Measurements from ENCODE around the gene ALKBH8.
"Not testable (repeated sequence)": the region's sequence is repeated elsewhere in the genome, so short reads cannot be mapped to it uniquely, and the experiment has no call there.

ALKBH8 gene

DNA sequence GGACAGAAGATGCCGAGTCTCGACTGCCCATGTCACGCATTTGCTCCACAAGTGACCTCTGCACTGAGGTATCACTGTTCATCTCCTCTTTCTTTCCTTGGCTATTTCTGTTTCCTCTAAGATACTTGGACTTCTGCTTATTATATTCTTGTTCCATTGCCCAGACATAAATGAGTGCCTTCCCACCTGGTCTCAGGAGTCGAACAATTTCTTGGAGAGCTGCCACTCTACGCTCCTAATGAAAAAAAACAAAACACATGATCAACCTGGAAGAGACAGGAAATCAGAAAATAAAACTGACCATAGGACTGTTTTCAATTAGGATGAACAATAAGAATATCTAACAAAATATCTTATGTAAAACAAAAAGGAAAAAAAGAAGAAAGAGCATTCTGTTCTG lies 60.6 kb downstream of the ALKBH8 start:
- Histone ChIP-seq H3K4ac (ENCODE audit: low read depth in 1 of 2, low read length in 2 of 2) (no peak overlapping the region), H3K4me2 (ENCODE audit: low read length, poor library complexity, severe bottlenecking) (no peak overlapping the region), H3K9me3 (ENCODE audit: control insufficient read depth, low read length) (peaks cover 2% of the 10 kb centered on the region), H3K36me3 (ENCODE audit: control insufficient read depth in 1 of 2, insufficient read depth in 2 of 2, low read depth in 1 of 2, low read length in 2 of 2) (peaks cover 5 to 49% of the 10 kb centered on the region in 2 experiments), H3K4me1 (ENCODE audit: control insufficient read depth, insufficient read depth, low read depth, low read length) (no peaks in the 10 kb centered on the region), H3K79me1 (replicated peaks; ENCODE audit: low read length, poor library complexity, severe bottlenecking) (no peaks in the 10 kb centered on the region), H2BK15ac (ENCODE audit: low read depth, poor library complexity, severe bottlenecking) (no peak overlapping the region), H3K4me3 (ENCODE audit: insufficient read depth in 1 of 2, low read depth in 1 of 2, low read length in 2 of 2) (no peak overlapping the region), H3K27ac (ENCODE audit: low read length, poor library complexity, severe bottlenecking) (no peak overlapping the region), H2BK5ac (ENCODE audit: low read depth, low read length, poor library complexity, severe bottlenecking) (no peak overlapping the region), H2BK12ac (ENCODE audit: low read length in 2 of 2) (no peak overlapping the region), H4K8ac (ENCODE audit: low read length) (no peak overlapping the region), H2AFZ (ENCODE audit: low read depth, low read length) (no peak overlapping the region), H3K18ac (ENCODE audit: low read depth in 1 of 2, low read length in 2 of 2) (no peak overlapping the region), H2BK120ac (ENCODE audit: low read depth, low read length) (no peak overlapping the region), H4K91ac (ENCODE audit: low read length) (no peak overlapping the region), H3K27me3 (ENCODE audit: control insufficient read depth in 1 of 2, insufficient read depth in 1 of 2, low read length in 2 of 2) (no peaks in the 10 kb centered on the region), H3K23ac (ENCODE audit: low read length in 2 of 2) (no peak overlapping the region), H3K9ac (ENCODE audit: low read length) (no peak overlapping the region), H2AK5ac (ENCODE audit: low read length, severe bottlenecking) (no peak overlapping the region), H3K14ac (ENCODE audit: low read length in 2 of 2) (no peak overlapping the region)
- DNase-seq = no peak
- WGBS = 97% methylated on average over 4 of the region's 5 CpGs

DNA sequence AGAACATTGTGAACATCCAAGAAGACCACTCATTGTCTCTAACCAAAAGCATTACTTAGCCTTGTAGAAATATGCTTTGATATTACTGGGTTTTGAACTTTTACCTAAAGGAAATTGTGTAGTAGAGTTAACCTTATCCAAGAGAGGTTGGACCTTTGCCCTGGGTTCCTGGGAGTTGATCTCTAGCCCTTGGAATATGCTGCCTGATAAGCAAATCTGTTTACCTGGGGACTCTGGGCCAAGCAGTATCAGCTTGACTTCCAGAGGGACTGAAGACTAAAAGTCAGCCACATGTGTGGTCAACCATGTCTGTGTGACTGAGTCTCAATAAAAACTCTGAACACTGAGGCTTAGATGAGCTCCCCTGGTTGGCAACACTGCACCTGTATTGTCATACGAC lies 63.8 kb downstream of the ALKBH8 start:
- H3K9me3 ChIP-seq (ENCODE audit: control insufficient read depth, low read length) = peaks cover 2% of the 10 kb centered on the region
- no peaks in the 10 kb centered on the region for H3K27me3 ChIP-seq (ENCODE audit: control insufficient read depth in 1 of 2, insufficient read depth in 1 of 2, low read length in 2 of 2)
- H3K23ac ChIP-seq (ENCODE audit: low read length in 2 of 2) = no peak overlapping the region
- 94% methylated on average over 1 of the region's 1 CpG for WGBS
- no peak overlapping the region for H3K14ac ChIP-seq (ENCODE audit: low read length in 2 of 2)
- H2BK120ac ChIP-seq (ENCODE audit: low read depth, low read length) = no peak overlapping the region
- no peak overlapping the region for H2AFZ ChIP-seq (ENCODE audit: low read depth, low read length)
- H3K9ac ChIP-seq (ENCODE audit: low read length) = no peak overlapping the region
- H3K4me2 ChIP-seq (ENCODE audit: low read length, poor library complexity, severe bottlenecking) = no peak overlapping the region
- H3K36me3 ChIP-seq (ENCODE audit: control insufficient read depth in 1 of 2, insufficient read depth in 2 of 2, low read depth in 1 of 2, low read length in 2 of 2) = peaks cover 5 to 36% of the 10 kb centered on the region in 2 experiments
- H3K4ac ChIP-seq (ENCODE audit: low read depth in 1 of 2, low read length in 2 of 2) = no peak overlapping the region
- no peak overlapping the region for H3K27ac ChIP-seq (ENCODE audit: low read length, poor library complexity, severe bottlenecking)
- no peak overlapping the region for H2AK5ac ChIP-seq (ENCODE audit: low read length, severe bottlenecking)
- no peak overlapping the region for H2BK5ac ChIP-seq (ENCODE audit: low read depth, low read length, poor library complexity, severe bottlenecking)
- no peaks in the 10 kb centered on the region for H3K79me1 ChIP-seq (replicated peaks; ENCODE audit: low read length, poor library complexity, severe bottlenecking)
- H3K4me1 ChIP-seq (ENCODE audit: control insufficient read depth, insufficient read depth, low read depth, low read length) = no peaks in the 10 kb centered on the region
- H2BK15ac ChIP-seq (ENCODE audit: low read depth, poor library complexity, severe bottlenecking) = no peak overlapping the region
- H3K18ac ChIP-seq (ENCODE audit: low read depth in 1 of 2, low read length in 2 of 2) = no peak overlapping the region
- no peak overlapping the region for H4K8ac ChIP-seq (ENCODE audit: low read length)
- no peak overlapping the region for H2BK12ac ChIP-seq (ENCODE audit: low read length in 2 of 2)
- no peak for DNase-seq
- H3K4me3 ChIP-seq (ENCODE audit: insufficient read depth in 1 of 2, low read depth in 1 of 2, low read length in 2 of 2) = no peak overlapping the region
- no peak overlapping the region for H4K91ac ChIP-seq (ENCODE audit: low read length)

DNA sequence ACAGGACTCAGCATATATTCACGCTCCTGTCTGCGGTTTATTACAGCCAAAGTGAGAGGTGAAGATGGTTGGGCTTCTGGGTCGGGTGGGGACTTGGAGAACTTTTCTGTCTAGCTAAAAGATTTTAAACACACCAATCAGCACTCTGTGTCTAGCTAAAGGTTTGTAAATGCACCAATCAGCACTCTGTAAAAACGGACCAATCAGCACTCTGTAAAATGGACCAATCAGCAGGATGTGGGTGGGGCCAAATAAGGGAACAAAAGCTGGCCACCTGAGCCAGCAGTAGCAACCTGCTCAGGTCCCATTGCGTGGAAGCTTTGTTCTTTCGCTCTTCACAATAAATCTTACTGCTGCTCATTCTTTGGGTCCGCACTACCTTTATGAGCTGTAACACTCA lies 68.2 kb downstream of the ALKBH8 start:
- 100% methylated on average over 4 of the region's 7 CpGs for WGBS

DNA sequence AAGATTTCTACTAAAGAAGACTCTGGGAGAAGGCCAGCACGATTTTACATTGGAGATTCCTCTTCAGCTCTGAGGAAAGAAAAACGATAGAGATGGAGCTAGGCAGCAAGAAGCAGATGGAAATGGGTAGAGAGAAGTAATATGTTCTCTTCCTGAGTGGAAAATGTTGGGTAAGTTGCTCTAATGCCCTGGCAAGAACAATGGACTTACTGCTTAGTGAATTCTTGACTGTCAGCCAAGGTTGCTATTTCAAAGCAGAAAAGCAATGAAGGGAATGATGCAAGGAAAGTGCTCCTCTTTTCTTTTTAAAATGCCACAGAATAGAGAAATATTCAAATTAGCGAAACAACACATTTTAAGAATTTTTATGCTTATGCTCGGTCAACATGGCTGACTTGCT lies 69.5 kb downstream of the ALKBH8 start:
- Histone ChIP-seq H3K4me3 (ENCODE audit: insufficient read depth in 1 of 2, low read depth in 1 of 2, low read length in 2 of 2) (no peak overlapping the region), H4K8ac (ENCODE audit: low read length) (no peak overlapping the region), H2BK5ac (ENCODE audit: low read depth, low read length, poor library complexity, severe bottlenecking) (no peak overlapping the region), H3K9ac (ENCODE audit: low read length) (peak overlapping the region; percentile 35), H3K27me3 (ENCODE audit: control insufficient read depth in 1 of 2, insufficient read depth in 1 of 2, low read length in 2 of 2) (no peaks in the 10 kb centered on the region), H2AK5ac (ENCODE audit: low read length, severe bottlenecking) (no peak overlapping the region), H3K4ac (ENCODE audit: low read depth in 1 of 2, low read length in 2 of 2) (no peak overlapping the region), H3K23ac (ENCODE audit: low read length in 2 of 2) (no peak overlapping the region), H3K14ac (ENCODE audit: low read length in 2 of 2) (no peak overlapping the region), H3K18ac (ENCODE audit: low read depth in 1 of 2, low read length in 2 of 2) (no peak overlapping the region), H2BK12ac (ENCODE audit: low read length in 2 of 2) (no peak overlapping the region), H2BK15ac (ENCODE audit: low read depth, poor library complexity, severe bottlenecking) (no peak overlapping the region), H3K36me3 (ENCODE audit: control insufficient read depth in 1 of 2, insufficient read depth in 2 of 2, low read depth in 1 of 2, low read length in 2 of 2) (no peaks in the 10 kb centered on the region), H3K4me2 (ENCODE audit: low read length, poor library complexity, severe bottlenecking) (no peak overlapping the region), H3K79me1 (replicated peaks; ENCODE audit: low read length, poor library complexity, severe bottlenecking) (no peaks in the 10 kb centered on the region), H3K4me1 (ENCODE audit: control insufficient read depth, insufficient read depth, low read depth, low read length) (peaks cover 4% of the 10 kb centered on the region), H2AFZ (ENCODE audit: low read depth, low read length) (no peak overlapping the region), H3K27ac (ENCODE audit: low read length, poor library complexity, severe bottlenecking) (no peak overlapping the region), H4K91ac (ENCODE audit: low read length) (no peak overlapping the region), H3K9me3 (ENCODE audit: control insufficient read depth, low read length) (no peaks in the 10 kb centered on the region), H2BK120ac (ENCODE audit: low read depth, low read length) (no peak overlapping the region)
- peak; percentile 18 for DNase-seq
- 91% methylated on average over 4 of the region's 4 CpGs for WGBS

More for the DNA sequence above, 68.2 kb downstream of the ALKBH8 start:
- H2AK5ac ChIP-seq (ENCODE audit: low read length, severe bottlenecking); H2BK12ac ChIP-seq (ENCODE audit: low read length in 2 of 2); H3K27me3 ChIP-seq (ENCODE audit: control insufficient read depth in 1 of 2, insufficient read depth in 1 of 2, low read length in 2 of 2); H3K9ac ChIP-seq (ENCODE audit: low read length); H3K9me3 ChIP-seq (ENCODE audit: control insufficient read depth, low read length); H4K8ac ChIP-seq (ENCODE audit: low read length); H3K14ac ChIP-seq (ENCODE audit: low read length in 2 of 2); H3K4ac ChIP-seq (ENCODE audit: low read depth in 1 of 2, low read length in 2 of 2); H2BK15ac ChIP-seq (ENCODE audit: low read depth, poor library complexity, severe bottlenecking); H2BK120ac ChIP-seq (ENCODE audit: low read depth, low read length); H3K4me1 ChIP-seq (ENCODE audit: control insufficient read depth, insufficient read depth, low read depth, low read length); H3K18ac ChIP-seq (ENCODE audit: low read depth in 1 of 2, low read length in 2 of 2); H3K4me2 ChIP-seq (ENCODE audit: low read length, poor library complexity, severe bottlenecking); H3K23ac ChIP-seq (ENCODE audit: low read length in 2 of 2); H2BK5ac ChIP-seq (ENCODE audit: low read depth, low read length, poor library complexity, severe bottlenecking); H3K36me3 ChIP-seq (ENCODE audit: control insufficient read depth in 1 of 2, insufficient read depth in 2 of 2, low read depth in 1 of 2, low read length in 2 of 2); H2AFZ ChIP-seq (ENCODE audit: low read depth, low read length); DNase-seq; H3K4me3 ChIP-seq (ENCODE audit: insufficient read depth in 1 of 2, low read depth in 1 of 2, low read length in 2 of 2); H3K79me1 ChIP-seq (replicated peaks; ENCODE audit: low read length, poor library complexity, severe bottlenecking); H3K27ac ChIP-seq (ENCODE audit: low read length, poor library complexity, severe bottlenecking); H4K91ac ChIP-seq (ENCODE audit: low read length): not testable (repeated sequence)

All from mesenchymal stem cell (in vitro differentiated cells and primary cell).